HG02571 (cell line): Measurements from ENCODE around the gene IL34.
"Not testable (repeated sequence)": the region's sequence is repeated elsewhere in the genome, so short reads cannot be mapped to it uniquely, and the experiment has no call there.

Experiments used
- ATAC-seq: cut with Tn5 transposase; IDR thresholded peaks from one replicate; pipeline ENCODE4 v1.9.1; 2021; ENCODE audit warnings: mild to moderate bottlenecking, moderate library complexity; ENCODE audit not compliant: unreplicated experiment

Gene IL34

DNA sequence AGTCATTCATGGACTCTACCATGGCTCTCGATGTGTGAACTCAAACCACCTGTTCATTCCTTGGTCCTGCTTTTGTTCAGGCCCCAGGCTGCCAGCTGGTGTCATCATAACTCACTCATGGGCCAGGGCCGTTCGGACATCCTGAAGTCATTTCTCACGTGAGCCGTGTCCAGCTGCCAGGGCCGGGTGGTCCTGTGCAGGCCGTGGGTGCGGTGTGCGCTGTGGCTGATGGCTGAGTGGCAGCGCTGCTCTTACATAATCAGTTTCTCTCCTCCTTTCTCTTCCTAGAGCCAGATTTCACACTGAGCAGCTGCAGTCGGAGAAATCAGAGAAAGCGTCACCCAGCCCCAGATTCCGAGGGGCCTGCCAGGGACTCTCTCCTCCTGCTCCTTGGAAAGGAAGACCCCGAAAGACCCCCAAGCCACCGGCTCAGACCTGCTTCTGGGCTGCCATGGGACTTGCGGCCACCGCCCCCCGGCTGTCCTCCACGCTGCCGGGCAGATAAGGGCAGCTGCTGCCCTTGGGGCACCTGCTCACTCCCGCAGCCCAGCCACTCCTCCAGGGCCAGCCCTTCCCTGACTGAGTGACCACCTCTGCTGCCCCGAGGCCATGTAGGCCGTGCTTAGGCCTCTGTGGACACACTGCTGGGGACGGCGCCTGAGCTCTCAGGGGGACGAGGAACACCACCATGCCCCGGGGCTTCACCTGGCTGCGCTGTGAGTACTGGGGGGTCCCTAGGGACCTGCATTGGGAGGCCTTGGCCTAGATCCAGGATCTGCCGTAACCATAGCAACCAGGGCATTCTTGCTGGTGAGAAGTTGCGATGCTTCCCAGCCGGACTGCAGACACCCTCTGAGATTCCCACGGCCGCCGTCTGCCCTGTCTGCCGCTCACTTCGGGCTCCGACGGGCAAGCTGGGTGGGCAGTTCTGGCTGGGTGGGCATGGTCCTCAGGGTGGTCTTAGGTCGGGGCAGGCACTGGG is at the start of gene IL34:
TSS of gene IL34 (plus strand) at position 300 of the 982 bp plus-strand sequence. CDS start at position 689, 389 bp downstream.
- ATAC-seq, result no peak

DNA sequence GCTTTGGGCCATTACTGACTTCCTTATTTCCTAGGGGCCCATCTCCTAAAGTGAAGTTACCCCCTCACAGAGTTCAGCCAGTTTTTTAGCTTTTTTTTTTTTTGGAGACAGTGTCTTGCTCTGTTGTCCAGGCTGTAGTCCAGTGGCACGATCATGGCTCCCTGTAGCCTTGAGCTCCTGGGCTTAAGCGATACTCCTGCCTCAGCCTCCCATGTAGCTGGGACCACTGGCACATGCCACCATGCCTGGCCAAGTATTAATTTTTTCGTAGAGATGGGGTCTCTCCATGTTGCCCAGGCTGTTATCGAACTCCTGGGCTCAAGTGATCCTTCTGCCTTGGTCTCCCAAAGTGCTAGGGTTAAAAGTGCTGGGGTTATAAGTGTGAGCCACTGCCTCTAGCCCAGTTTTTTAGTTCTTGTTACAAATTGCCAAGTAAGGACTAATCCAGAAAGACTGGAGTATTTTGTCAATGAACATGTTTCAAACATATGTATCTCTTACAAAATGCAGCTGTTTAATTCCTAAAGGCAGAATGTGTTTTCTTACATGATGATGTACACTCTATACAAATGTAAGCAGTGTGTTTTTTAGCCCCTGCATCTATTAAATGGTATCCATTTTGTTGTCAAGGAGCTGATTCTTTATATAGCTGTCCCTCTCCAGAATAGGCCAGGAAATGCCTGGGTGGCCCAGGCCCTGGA is 49.1 kb upstream of the IL34 start:
- ATAC-seq, result no peak

DNA sequence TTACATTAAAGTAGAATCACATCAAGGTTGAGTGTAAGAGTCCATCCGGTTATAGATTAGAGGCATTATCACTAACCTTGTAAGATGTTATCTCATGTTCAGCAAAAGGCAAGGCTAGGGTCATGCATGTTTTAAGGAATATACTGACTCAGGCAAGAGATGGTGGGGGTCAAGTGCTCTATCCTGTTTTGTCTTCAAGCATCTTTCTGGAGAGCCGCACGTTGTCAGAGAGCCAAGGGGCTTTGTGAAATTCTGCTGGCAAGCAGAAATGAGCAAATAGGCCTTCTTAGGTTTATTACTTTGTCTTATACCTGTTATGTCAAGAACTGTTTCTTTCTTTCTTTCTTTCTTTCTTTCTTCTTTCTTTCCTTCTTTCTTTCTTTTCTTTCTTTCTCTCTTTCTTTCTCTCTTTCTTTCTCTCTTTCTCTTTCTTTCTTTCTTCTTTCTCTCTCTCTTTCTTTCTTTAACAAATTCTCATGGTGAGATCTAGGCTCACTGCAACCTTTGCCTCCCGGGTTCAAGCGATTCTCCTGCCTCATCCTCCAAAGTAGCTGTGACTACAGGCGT is 47.3 kb upstream of the IL34 start:
- no peak for ATAC-seq

DNA sequence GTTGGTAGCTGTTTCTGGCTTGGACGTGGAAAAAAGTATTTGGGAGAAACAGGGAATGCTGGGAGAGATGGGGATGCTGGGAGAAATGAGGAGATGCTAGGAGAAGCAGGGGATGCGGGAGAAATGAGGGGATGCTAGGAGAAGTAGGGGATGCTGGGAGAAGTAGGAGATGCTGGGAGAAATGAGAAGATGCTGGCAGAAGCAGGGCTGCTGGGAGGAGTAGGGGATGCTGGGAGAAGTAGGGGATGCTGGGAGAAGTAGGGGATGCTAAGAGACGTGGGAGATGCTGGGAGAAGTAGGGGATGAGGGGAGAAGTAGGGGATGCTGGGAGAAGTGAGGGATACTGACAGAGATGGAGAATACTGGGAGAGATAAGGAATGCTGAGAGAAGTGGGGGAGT is 45.6 kb upstream of the IL34 start:
- ATAC-seq, result no peak

DNA sequence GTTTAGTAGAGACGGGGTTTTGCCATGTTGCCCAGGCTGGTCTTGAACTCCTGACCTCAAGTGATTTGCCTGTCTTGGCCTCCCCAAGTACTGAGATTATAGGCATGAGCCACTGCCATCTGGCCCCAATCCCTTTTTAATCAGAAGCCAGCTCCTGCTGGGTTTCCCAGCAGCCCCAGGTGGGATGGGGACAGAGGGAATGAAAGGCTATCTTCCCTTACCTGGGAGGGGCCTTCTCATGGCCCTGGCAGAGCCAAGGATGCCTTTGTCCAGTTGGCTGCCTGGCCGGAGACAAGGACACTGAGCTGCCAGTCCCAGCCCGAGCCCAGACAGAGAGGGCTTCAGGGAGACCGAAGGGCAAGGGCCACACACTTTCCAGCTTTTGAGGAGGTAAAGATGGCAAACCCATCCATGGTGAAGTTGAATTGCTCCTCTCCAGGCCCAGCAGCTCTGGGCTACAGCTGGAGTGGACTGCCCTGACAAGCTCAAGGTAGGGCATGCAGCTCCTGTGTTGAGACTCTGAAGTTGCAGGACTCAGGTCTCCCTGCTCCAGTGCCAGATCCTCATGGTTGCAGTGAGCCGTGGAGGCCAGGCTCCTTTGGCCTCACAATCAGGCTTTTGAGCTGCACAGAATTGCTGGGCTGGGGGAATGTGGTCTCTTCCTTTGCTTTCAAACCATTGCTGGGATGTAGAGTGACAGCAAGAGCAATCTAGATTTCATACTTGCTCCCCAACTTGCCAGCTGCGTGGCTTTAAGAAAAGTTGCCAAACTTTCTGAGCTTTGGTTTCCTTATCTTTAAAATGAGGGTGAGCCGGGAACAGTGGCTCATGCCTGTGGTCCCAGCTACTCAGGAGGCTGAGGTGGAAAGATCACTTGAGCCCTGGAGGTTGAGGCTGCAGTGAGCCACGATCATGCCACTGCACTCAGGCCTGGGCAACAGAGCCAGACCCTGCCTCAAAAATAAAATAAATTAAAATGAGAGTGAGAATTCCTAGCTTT is 44.5 kb upstream of the IL34 start:
- no peak for ATAC-seq

DNA sequence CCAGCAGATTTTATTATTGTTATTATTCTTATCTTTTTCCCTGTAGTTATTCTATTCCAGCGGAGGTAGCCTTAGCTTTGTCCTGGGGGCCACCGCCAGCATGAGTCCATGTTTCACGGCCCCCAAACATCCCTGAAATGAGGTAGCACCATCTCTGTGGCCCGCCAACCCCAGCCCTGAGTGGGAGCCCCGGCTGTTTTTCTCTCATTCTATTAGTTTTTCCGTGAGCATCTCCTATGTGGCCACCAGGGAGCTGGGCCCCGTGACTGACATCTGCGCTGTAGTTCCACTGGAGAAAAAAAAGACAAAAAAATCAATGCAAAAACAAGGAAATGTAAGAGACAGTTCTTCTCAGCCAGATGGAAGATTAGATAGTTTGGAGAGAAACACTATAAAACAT is 43.5 kb upstream of the IL34 start:
- no peak for ATAC-seq

DNA sequence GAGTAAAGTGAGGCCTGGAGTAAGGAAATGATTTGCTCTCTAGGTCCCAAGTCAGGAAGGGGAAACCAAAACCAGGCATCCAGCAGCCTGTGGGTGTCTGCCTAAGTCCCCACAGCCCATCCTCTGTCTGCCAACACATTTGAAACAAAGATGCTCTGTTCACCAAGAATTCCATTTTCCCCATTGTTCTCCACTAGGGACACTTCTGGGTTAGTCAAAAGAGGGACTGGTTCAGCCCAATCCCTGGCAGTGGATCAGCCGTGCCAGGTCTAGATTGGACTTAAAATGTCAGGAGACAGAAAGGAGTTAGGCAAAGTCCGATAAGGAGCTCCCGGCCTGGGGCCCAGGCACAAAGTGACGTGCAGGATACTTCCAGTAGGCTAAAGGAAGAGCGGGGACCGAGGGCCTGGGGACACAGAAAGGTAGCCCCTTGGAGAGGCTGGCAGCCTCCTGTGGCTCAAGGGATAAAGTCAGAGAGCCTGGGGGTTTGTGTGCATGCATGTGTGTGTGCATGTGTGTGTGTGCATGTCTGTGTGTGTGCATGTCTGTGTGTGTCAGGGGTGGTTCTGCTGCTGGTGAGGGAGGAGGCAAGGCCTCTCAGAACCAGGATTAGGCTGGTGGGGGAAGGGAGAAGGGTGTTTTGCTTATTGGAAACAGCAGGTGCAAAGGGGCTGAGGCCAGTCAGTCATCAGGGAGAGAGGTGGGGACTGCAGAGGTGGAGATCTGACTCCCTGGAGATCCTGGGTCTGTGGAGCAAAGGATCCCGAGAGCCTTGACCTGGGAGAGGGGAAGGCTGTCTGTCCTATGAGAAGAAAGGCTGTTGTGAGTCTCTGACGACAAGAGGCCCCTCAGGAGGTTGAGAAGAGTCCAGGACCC is 41.7 kb upstream of the IL34 start:
- ATAC-seq, result no peak

DNA sequence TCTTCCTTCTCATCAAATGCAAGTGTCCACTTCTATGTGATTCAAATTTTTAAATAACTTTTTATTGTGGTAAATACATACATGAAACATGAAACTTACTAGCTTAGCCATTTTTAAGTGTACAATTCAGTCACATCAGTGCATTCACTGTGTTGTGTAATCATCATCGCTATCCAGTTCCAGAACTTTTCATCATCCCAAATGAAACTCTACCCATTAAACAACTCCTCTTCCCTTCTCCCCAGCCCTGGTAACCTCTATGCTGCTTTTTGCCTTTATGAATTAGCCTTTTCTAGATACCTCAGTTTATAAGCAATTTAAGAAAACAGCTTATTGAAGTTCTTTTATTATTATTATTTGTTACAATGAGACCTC is 41.1 kb upstream of the IL34 start:
- no peak for ATAC-seq

DNA sequence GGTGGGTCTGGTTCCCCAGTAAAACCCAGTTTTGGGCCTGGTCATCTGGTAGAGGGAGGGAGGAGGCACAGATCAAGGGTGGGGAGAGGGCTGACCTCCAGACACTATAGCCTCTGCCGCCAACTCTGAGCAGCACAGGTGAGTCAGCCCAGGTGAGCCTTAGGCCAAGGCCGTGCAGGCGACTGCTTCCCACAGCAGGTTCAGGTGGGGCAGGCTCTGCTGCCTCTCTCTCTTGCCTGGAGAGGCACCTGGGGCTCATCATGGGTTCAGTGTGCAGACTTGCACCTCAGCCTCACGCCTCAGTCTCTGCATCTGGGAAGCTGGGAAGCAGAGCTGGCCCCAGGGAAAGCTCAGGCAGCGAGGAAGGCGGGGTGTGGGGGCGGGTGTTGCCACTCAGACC is 37.8 kb upstream of the IL34 start:
- no peak for ATAC-seq

DNA sequence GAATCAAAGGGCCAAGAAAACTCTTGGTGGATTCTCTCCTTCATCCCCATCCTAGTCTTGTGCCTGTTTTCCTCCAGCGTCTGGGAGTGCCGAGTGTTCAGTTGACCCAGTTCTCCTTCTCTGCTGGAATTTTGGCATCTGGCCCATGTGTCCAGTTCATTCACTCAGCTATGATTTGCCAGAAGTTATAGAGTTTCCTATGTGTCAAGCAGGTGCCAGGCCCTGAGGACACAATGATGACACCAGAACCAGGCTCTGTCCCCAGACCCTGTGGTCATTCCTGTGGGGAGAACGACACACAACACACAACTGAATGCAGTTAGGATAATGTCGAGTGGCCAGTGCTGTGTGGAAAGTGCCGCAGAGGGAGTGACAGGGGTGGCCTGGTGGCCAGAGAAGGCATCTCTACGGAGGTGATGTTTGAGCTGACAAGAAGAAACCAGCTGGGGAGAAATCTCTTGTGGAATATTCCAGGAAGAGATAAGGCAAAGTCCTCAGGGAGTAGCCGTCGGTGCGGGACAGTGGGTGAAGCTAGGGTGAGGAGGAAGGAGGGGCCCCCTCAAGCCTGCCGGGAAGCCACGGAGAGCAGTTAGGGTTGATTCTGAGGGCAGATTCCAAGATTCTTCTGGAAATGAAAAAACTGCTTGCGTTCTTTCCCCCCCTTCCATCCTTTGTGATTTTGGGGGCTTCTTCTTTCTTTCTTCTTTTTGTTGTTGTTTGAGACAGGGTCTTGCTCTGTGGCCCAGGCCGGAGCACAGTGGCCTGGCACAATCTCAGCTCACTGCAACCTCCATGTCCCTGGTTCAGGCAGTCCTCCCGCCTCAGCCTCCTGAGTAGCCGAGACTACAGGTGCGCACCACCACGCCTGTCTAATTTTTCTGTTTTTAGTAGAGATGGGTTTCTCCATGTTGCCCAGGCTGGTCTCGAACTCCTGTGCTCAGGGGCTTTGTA is 35.8 kb upstream of the IL34 start:
- ATAC-seq, result no peak

DNA sequence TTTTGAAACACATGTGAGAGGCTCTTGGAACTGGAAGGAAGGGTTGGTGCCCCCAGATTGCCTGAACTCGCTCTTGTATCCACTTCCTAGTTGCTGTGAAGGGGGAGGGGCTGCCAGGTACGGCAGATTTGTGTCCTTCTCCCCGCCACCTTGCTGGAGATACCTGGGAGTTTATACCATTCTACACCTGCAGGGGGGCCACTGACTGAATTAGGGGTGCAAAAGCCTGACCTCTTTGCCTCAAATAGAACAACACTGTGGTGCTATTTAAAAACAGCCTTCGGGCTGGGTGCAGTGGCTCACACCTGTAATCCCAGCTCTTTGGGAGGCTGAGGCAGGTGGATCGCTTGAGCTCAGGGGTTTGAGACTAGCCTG is 35.1 kb upstream of the IL34 start:
- no peak for ATAC-seq

GRCh38 chr16:70611785-70612303 is 34.5 kb upstream of the IL34 start:
- ATAC-seq, result no peak

- ATAC-seq, result no peak
These were observed 33.4 kb upstream of the IL34 start for GRCh38 chr16:70612931-70613330.

- no peak for ATAC-seq
These were observed 32.0 kb upstream of the IL34 start for GRCh38 chr16:70614208-70614951.

- ATAC-seq, result no peak
These were observed 30.4 kb upstream of the IL34 start for GRCh38 chr16:70615945-70616344.

DNA sequence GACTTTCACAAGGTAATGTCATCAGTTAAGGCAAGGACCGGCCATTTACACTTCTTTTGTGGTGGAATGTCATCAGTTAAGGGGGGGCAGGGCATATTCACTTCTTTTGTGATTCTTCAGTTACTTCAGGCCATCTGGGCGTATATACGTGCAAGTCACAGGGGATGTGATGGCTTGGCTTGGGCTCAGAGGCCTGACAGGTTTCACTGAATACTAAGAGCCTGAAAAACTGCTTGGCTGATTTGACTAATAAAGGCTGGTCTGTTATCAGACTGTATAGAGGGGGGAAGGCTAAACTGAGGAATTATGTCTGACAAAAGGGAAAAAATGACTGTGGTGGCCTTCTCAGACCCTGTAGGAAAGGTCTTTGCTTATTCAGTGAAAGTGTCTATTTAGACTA is 24.5 kb upstream of the IL34 start:
- ATAC-seq, result not testable (repeated sequence)

- no peak for ATAC-seq
These were observed 18.7 kb upstream of the IL34 start for GRCh38 chr16:70627696-70628095.
